Neural progenitor cell (in vitro differentiated cells): ENCODE data around the gene KCNJ10. TPM values are rescaled to one million over a fixed set of nuclear protein-coding genes. Genes with fewer than 3 reads are reported as not detected.

Experiments
- DNase-seq: peaks from one replicate; pipeline ENCODE4 v3.0.0-alpha.2; 2016; ENCODE audit warnings: low spot score
- H2AFZ ChIP-seq: fragments of 200-600 bp; sonication (generic); replicated peaks from 2 replicates; pipeline ENCODE4 v1.6.1; 2016; ENCODE audit warnings: antibody characterized with exemption
- H3F3A ChIP-seq: fragments of 200-600 bp; sonication (generic); 2 replicates; pipeline ENCODE4 v1.6.1; 2016; ENCODE audit warnings: antibody characterized with exemption, low read depth
- H3K27ac ChIP-seq: fragments of 200-600 bp; sonication (generic); 2 replicates; pipeline ENCODE4 v1.5.1; 2016; ENCODE audit warnings: mild to moderate bottlenecking
- H3K27me3 ChIP-seq: fragments of 200-600 bp; sonication (generic); 2 replicates; pipeline ENCODE4 v1.6.1; 2016; ENCODE audit warnings: mild to moderate bottlenecking, moderate library complexity
- H3K36me3 ChIP-seq: fragments of 200-600 bp; sonication (generic); 2 replicates; pipeline ENCODE4 v1.5.1; 2016
- H3K4me1 ChIP-seq: fragments of 200-600 bp; sonication (generic); 2 replicates; pipeline ENCODE4 v1.6.1; 2016; ENCODE audit warnings: mixed run types
- H3K4me2 ChIP-seq: fragments of 200-600 bp; sonication (generic); 2 replicates; pipeline ENCODE4 v1.6.1; 2016
- H3K4me3 ChIP-seq: fragments of 200-600 bp; sonication (generic); 2 replicates; pipeline ENCODE4 v1.5.1; 2016
- H3K79me2 ChIP-seq: fragments of 200-600 bp; sonication (generic); 2 replicates; pipeline ENCODE4 v1.6.1; 2016; ENCODE audit warnings: low read depth
- H3K9ac ChIP-seq: fragments of 200-600 bp; sonication (generic); 2 replicates; pipeline ENCODE4 v1.6.1; 2016
- H3K9me3 ChIP-seq: fragments of 200-600 bp; sonication (generic); 2 replicates; pipeline ENCODE4 v1.5.1; 2016; ENCODE audit warnings: low read depth
- H4K20me1 ChIP-seq: fragments of 200-600 bp; sonication (generic); 2 replicates; pipeline ENCODE4 v1.6.1; 2016; ENCODE audit warnings: low read depth
- H3K27ac Mint-ChIP-seq: 3 replicates; pipeline ENCODE4 v1.8.0; 2021; ENCODE audit warnings: mixed read lengths
- H3K27me3 Mint-ChIP-seq: 2 replicates; pipeline ENCODE4 v1.8.0; 2022; ENCODE audit warnings: low read depth, mild to moderate bottlenecking, inconsistent platforms, moderate library complexity, mixed read lengths; ENCODE audit not compliant: insufficient read depth
- H3K36me3 Mint-ChIP-seq: 3 replicates; pipeline ENCODE4 v1.8.0; 2021; ENCODE audit warnings: mixed read lengths
- H3K4me1 Mint-ChIP-seq: 3 replicates; pipeline ENCODE4 v1.8.0; 2021; ENCODE audit warnings: mixed read lengths
- H3K4me3 Mint-ChIP-seq: 3 replicates; pipeline ENCODE4 v1.8.0; 2021; ENCODE audit warnings: mild to moderate bottlenecking, moderate library complexity, mixed read lengths
- H3K9me3 Mint-ChIP-seq: 3 replicates; pipeline ENCODE4 v1.8.0; 2020; ENCODE audit warnings: mixed read lengths
- CTCF ChIP-seq: fragments of 200-600 bp; sonication (generic); IDR thresholded peaks from 2 replicates; pipeline ENCODE4 v1.5.1; 2017; ENCODE audit warnings: antibody characterized with exemption, mild to moderate bottlenecking
- EZH2 ChIP-seq: fragments of 200-600 bp; sonication (generic); IDR thresholded peaks from 2 replicates; pipeline ENCODE4 v1.6.1; 2017; ENCODE audit warnings: antibody characterized with exemption, mild to moderate bottlenecking, moderate library complexity
- EZH2phosphoT487 ChIP-seq: fragments of 200-600 bp; sonication (generic); IDR thresholded peaks from 2 replicates; pipeline ENCODE4 v1.6.1; 2017; ENCODE audit warnings: antibody characterized with exemption
- total RNA-seq: library from RNA; depleted of rRNA; stranded (reverse); fragments of >200 nt; gene quantifications from 2 replicates; pipeline ENCODE4 v1.2.3, GENCODE V29; 2015; ENCODE audit warnings: low replicate concordance

The KCNJ10 gene
- total RNA-seq, 1 donor from 2014 or later: not detected

- H2AFZ ChIP-seq: no peak overlapping the region
- H3K4me3 ChIP-seq: no peak overlapping the region
- no peak overlapping the region for H3K9ac ChIP-seq
- no peak for DNase-seq
- no peaks in the 10 kb centered on the region for H3K4me1 ChIP-seq
- H3K36me3 ChIP-seq: no peaks in the 10 kb centered on the region
- Mint-ChIP-seq H3K36me3 (no peaks in the 10 kb centered on the region), H3K4me1 (peaks cover 4% of the 10 kb centered on the region), H3K27ac (no peak overlapping the region), H3K9me3 (no peaks in the 10 kb centered on the region), H3K4me3 (no peak overlapping the region), H3K27me3 (peaks cover 3% of the 10 kb centered on the region)
- peaks cover 9% of the 10 kb centered on the region for H3F3A ChIP-seq
- no peaks in the 10 kb centered on the region for H4K20me1 ChIP-seq
- no peak overlapping the region for H3K27ac ChIP-seq
- TF ChIP-seq EZH2phosphoT487 (no peak), CTCF (no peak)
- H3K9me3 ChIP-seq: no peaks in the 10 kb centered on the region
- H3K27me3 ChIP-seq: no peaks in the 10 kb centered on the region
- no peaks in the 10 kb centered on the region for H3K79me2 ChIP-seq
- H3K4me2 ChIP-seq: no peak overlapping the region
These were observed 82.0 kb downstream of the KCNJ10 start for GRCh38 chr1:159988006-159988405.

- Histone ChIP-seq H3K27ac (no peak overlapping the region), H3K36me3 (no peaks in the 10 kb centered on the region), H2AFZ (no peak overlapping the region), H3K4me1 (no peaks in the 10 kb centered on the region), H3K4me2 (no peak overlapping the region), H4K20me1 (no peaks in the 10 kb centered on the region), H3K27me3 (no peaks in the 10 kb centered on the region), H3K79me2 (no peaks in the 10 kb centered on the region), H3K9ac (no peak overlapping the region), H3F3A (peaks cover 6% of the 10 kb centered on the region), H3K9me3 (no peaks in the 10 kb centered on the region), H3K4me3 (no peak overlapping the region)
- no peak overlapping the region for H3K4me3 Mint-ChIP-seq
- DNase-seq: no peak
- peaks cover 3% of the 10 kb centered on the region for H3K27me3 Mint-ChIP-seq
- H3K9me3 Mint-ChIP-seq: no peaks in the 10 kb centered on the region
- H3K27ac Mint-ChIP-seq: no peak overlapping the region
- peaks cover 4% of the 10 kb centered on the region for H3K4me1 Mint-ChIP-seq
- no peak for TF ChIP-seq EZH2
- no peak for TF ChIP-seq EZH2phosphoT487
- TF ChIP-seq CTCF: no peak
- H3K36me3 Mint-ChIP-seq: no peaks in the 10 kb centered on the region
These were observed 82.8 kb downstream of the KCNJ10 start for GRCh38 chr1:159987186-159987585.

GRCh38 chr1:159986531-159986930 lies 83.4 kb downstream of the KCNJ10 start:
- peaks cover 4% of the 10 kb centered on the region for H3K4me1 Mint-ChIP-seq
- H3K27me3 Mint-ChIP-seq: peaks cover 3% of the 10 kb centered on the region
- H3K4me3 ChIP-seq: no peak overlapping the region
- H3K27ac ChIP-seq: no peak overlapping the region
- TF ChIP-seq EZH2phosphoT487 (no peak), EZH2 (no peak), CTCF (no peak)
- no peaks in the 10 kb centered on the region for H3K36me3 ChIP-seq
- no peaks in the 10 kb centered on the region for H3K9me3 ChIP-seq
- H3K79me2 ChIP-seq: no peaks in the 10 kb centered on the region
- no peaks in the 10 kb centered on the region for H4K20me1 ChIP-seq
- DNase-seq: no peak
- no peak overlapping the region for H3K9ac ChIP-seq
- no peak overlapping the region for H2AFZ ChIP-seq
- H3K9me3 Mint-ChIP-seq: peaks cover 2% of the 10 kb centered on the region
- H3F3A ChIP-seq: no peaks in the 10 kb centered on the region
- no peak overlapping the region for H3K4me2 ChIP-seq
- no peaks in the 10 kb centered on the region for H3K27me3 ChIP-seq
- no peaks in the 10 kb centered on the region for H3K4me1 ChIP-seq
- no peak overlapping the region for H3K4me3 Mint-ChIP-seq
- H3K36me3 Mint-ChIP-seq: no peaks in the 10 kb centered on the region
- no peak overlapping the region for H3K27ac Mint-ChIP-seq
